MM.1S (cell line): ENCODE data around the gene CEP104.

Experiments used
- DNase-seq: peaks from one replicate; pipeline ENCODE4 v3.0.0-alpha.2; 2015
- H2AFZ ChIP-seq: fragments of 300-600 bp; sonication (generic); 2 replicates; pipeline ENCODE4 v1.6.0; 2016; ENCODE audit warnings: antibody characterized with exemption, low read length
- H3F3A ChIP-seq: fragments of 300-600 bp; sonication (generic); 2 replicates; pipeline ENCODE4 v1.6.1; 2016; ENCODE audit warnings: mild to moderate bottlenecking, antibody characterized with exemption, low read length, moderate library complexity, mixed read lengths; ENCODE audit not compliant: insufficient read depth
- H3K27ac ChIP-seq: fragments of 300-600 bp; sonication (generic); 2 replicates; pipeline ENCODE4 v1.5.1; 2016; ENCODE audit warnings: mild to moderate bottlenecking, low read length
- H3K27me3 ChIP-seq: fragments of 300-600 bp; sonication (generic); replicated peaks from 2 replicates; pipeline ENCODE4 v1.6.0; 2016; ENCODE audit warnings: low read length; ENCODE audit not compliant: insufficient read depth
- H3K36me3 ChIP-seq: fragments of 300-600 bp; sonication (generic); replicated peaks from 2 replicates; pipeline ENCODE4 v1.6.1; 2016; ENCODE audit warnings: mild to moderate bottlenecking, low read length, mixed read lengths; ENCODE audit not compliant: insufficient read depth
- H3K4me1 ChIP-seq: fragments of 300-600 bp; sonication (generic); 2 replicates; pipeline ENCODE4 v1.6.1; 2016; ENCODE audit warnings: low read length, mixed read lengths
- H3K4me2 ChIP-seq: fragments of 300-600 bp; sonication (generic); 2 replicates; pipeline ENCODE4 v1.6.0; 2016; ENCODE audit warnings: low read depth, low read length
- H3K4me3 ChIP-seq: fragments of 300-600 bp; sonication (generic); 2 replicates; pipeline ENCODE4 v1.5.1; 2016; ENCODE audit warnings: low read length, mixed read lengths
- H3K79me2 ChIP-seq: fragments of 300-600 bp; sonication (generic); 2 replicates; pipeline ENCODE4 v1.6.1; 2016; ENCODE audit warnings: mixed run types, low read length, mixed read lengths
- H3K9ac ChIP-seq: fragments of 300-600 bp; sonication (generic); 2 replicates; pipeline ENCODE4 v1.6.1; 2016; ENCODE audit warnings: low read length, mixed read lengths
- H3K9me2 ChIP-seq: fragments of 300-600 bp; sonication (generic); replicated peaks from 2 replicates; pipeline ENCODE4 v1.6.1; 2016; ENCODE audit warnings: mild to moderate bottlenecking, low read length, mixed read lengths; ENCODE audit not compliant: insufficient read depth
- H3K9me3 ChIP-seq: fragments of 300-600 bp; sonication (generic); replicated peaks from 2 replicates; pipeline ENCODE4 v1.6.1; 2016; ENCODE audit warnings: mild to moderate bottlenecking, low read length, mixed read lengths; ENCODE audit not compliant: insufficient read depth
- H4K20me1 ChIP-seq: fragments of 300-600 bp; sonication (generic); 2 replicates; pipeline ENCODE4 v1.6.1; 2016; ENCODE audit warnings: mild to moderate bottlenecking, low read length, moderate library complexity, mixed read lengths; ENCODE audit not compliant: insufficient read depth
- EZH2 ChIP-seq: fragments of 300-600 bp; sonication (generic); optimal IDR thresholded peaks from 2 replicates; pipeline ENCODE3; 2017; ENCODE audit warnings: low read depth, mild to moderate bottlenecking, antibody characterized with exemption, low read length, mixed read lengths
- EZH2phosphoT487 ChIP-seq: fragments of 300-600 bp; sonication (generic); IDR thresholded peaks from 2 replicates; pipeline ENCODE4 v1.6.1; 2018; ENCODE audit warnings: antibody characterized with exemption, low read length
- TF ChIP-seq, protein P1 (sequence below): fragments of 300-600 bp; sonication (generic); IDR thresholded peaks from 2 replicates; pipeline ENCODE4 v1.5.1; 2016; ENCODE audit warnings: antibody characterized with exemption, low read length, mixed read lengths

Gene CEP104

GRCh38 chr1:3772715-3773571, 84.1 kb downstream of the CEP104 start, which contains the start of gene SMIM1:
SMIM1 (plus strand) TSS chr1:3772749; CDS start chr1:3775374, 2,625 bp downstream.
- Histone ChIP-seq H3K9me3 (no peaks in the 10 kb centered on the region), H3K79me2 (no peaks in the 10 kb centered on the region), H3K36me3 (no peaks in the 10 kb centered on the region), H3K4me3 (peak within 1 kb of the TSS; percentile 69), H3K27me3 (peaks cover 38% of the 10 kb centered on the region), H3K4me2 (peak within 1 kb of the TSS; percentile 98), H3K9me2 (no peaks in the 10 kb centered on the region), H2AFZ (peak within 1 kb of the TSS; percentile 84), H3K27ac (no peak within 1 kb of the TSS), H4K20me1 (no peaks in the 10 kb centered on the region), H3F3A (no peaks in the 10 kb centered on the region), H3K4me1 (peaks cover 17% of the 10 kb centered on the region), H3K9ac (peak within 1 kb of the TSS; percentile 33; the same call in 1 of the 2 replicates)
- TF ChIP-seq EZH2 = no peak
- no peak for TF ChIP-seq EZH2phosphoT487
- TF ChIP-seq, protein P1, sequence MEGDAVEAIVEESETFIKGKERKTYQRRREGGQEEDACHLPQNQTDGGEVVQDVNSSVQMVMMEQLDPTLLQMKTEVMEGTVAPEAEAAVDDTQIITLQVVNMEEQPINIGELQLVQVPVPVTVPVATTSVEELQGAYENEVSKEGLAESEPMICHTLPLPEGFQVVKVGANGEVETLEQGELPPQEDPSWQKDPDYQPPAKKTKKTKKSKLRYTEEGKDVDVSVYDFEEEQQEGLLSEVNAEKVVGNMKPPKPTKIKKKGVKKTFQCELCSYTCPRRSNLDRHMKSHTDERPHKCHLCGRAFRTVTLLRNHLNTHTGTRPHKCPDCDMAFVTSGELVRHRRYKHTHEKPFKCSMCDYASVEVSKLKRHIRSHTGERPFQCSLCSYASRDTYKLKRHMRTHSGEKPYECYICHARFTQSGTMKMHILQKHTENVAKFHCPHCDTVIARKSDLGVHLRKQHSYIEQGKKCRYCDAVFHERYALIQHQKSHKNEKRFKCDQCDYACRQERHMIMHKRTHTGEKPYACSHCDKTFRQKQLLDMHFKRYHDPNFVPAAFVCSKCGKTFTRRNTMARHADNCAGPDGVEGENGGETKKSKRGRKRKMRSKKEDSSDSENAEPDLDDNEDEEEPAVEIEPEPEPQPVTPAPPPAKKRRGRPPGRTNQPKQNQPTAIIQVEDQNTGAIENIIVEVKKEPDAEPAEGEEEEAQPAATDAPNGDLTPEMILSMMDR = no peak
- no peak for DNase-seq

DNA sequence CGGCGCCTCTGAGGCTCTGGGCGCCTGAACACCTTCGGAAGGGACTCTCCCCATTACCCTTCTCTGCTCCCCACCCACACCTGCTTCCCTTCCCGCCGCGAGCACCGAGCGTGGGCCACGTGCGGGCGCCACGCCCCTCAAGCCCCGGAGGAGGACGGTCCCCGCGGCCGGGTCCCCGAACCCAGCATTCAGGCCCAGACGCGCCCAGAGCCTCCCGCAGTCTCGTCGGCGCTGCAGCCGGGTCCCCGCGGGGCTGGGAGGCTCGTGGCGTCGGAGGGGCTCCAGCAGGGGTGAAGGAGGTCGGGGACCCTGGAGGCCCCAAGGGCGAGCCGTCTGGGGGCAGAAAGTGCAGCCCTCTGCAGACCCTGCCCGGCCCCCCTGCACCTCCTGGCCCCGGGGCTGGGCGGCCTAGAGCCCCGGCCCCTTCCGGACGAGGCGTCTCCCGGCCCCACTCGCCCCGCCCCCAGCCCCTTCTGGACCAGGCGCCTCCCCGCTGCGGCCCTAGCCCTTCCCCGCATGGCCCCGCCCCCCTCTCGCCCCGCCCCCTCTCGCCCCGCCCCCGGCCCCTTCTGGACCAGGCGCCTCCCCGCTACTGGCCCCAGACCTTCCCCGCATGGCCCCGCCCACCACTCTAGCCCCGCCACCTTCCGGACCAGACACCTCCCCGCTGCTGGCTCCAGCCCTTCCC, 84.8 kb downstream of the CEP104 start:
- Histone ChIP-seq H4K20me1 (no peaks in the 10 kb centered on the region), H3K4me3 (peak overlapping the region; percentile 69), H3K79me2 (no peaks in the 10 kb centered on the region), H3K9ac (peak overlapping the region; percentile 33; the same call in 1 of the 2 replicates), H3K27me3 (peaks cover 46% of the 10 kb centered on the region), H3K4me1 (peaks cover 17% of the 10 kb centered on the region), H3K9me2 (no peaks in the 10 kb centered on the region), H3F3A (no peaks in the 10 kb centered on the region), H3K9me3 (no peaks in the 10 kb centered on the region), H3K27ac (no peak overlapping the region), H2AFZ (peak overlapping the region; percentile 84), H3K4me2 (peak overlapping the region; percentile 98), H3K36me3 (no peaks in the 10 kb centered on the region)
- TF ChIP-seq, protein P1 = no peak
- TF ChIP-seq EZH2 = no peak
- peak; percentile 88 for DNase-seq

GRCh38 chr1:3771108-3772026, 85.6 kb downstream of the CEP104 start:
- H3K36me3 ChIP-seq = no peaks in the 10 kb centered on the region
- H3K4me2 ChIP-seq = peak overlapping the region; percentile 98
- H3K9me3 ChIP-seq = no peaks in the 10 kb centered on the region
- H3K27me3 ChIP-seq = peaks cover 54% of the 10 kb centered on the region
- DNase-seq = no peak
- H3F3A ChIP-seq = no peaks in the 10 kb centered on the region
- peak overlapping the region; percentile 84 for H2AFZ ChIP-seq
- TF ChIP-seq, protein P1 = no peak
- TF ChIP-seq EZH2phosphoT487 (no peak), EZH2 (no peak)
- H3K27ac ChIP-seq = no peak overlapping the region
- no peaks in the 10 kb centered on the region for H3K9me2 ChIP-seq
- no peaks in the 10 kb centered on the region for H3K79me2 ChIP-seq
- peak overlapping the region; percentile 33; the same call in 1 of the 2 replicates for H3K9ac ChIP-seq
- no peaks in the 10 kb centered on the region for H4K20me1 ChIP-seq
- peak overlapping the region; percentile 69 for H3K4me3 ChIP-seq
- H3K4me1 ChIP-seq = peaks cover 17% of the 10 kb centered on the region
